Effector memory CD8-positive, alpha-beta T cell (primary cell): ENCODE measurements around the gene DEPDC7.
"Not testable (repeated sequence)": the region's sequence is repeated elsewhere in the genome, so short reads cannot be mapped to it uniquely, and the experiment has no call there.

ENCODE experiments used
- ATAC-seq: fragments of 150-1000 bp; cut with Tn5 transposase; replicated peaks from 2 replicates; pipeline ENCODE4 v1.10.0; 2021; ENCODE audit warnings: mild to moderate bottlenecking, moderate library complexity
- DNase-seq, 3 experiments: peaks; one replicate each; pipeline ENCODE4 v3.0.0; 2021
- H3K27ac Mint-ChIP-seq, 2 donors: one replicate each; pipeline ENCODE4 v1.8.0; 2022; ENCODE audit warnings: mild to moderate bottlenecking in 2 of 2, mixed read lengths in 2 of 2, moderate library complexity in 2 of 2
- H3K27me3 Mint-ChIP-seq, 2 donors: one replicate each; pipeline ENCODE4 v1.8.0; 2022; ENCODE audit warnings: mixed read lengths in 2 of 2
- H3K36me3 Mint-ChIP-seq: one replicate; pipeline ENCODE4 v1.8.0; 2022; ENCODE audit warnings: mild to moderate bottlenecking, moderate library complexity, mixed read lengths; ENCODE audit not compliant: insufficient read depth
- H3K4me1 Mint-ChIP-seq, 2 donors: one replicate each; pipeline ENCODE4 v1.8.0; 2022; ENCODE audit warnings: low read depth in 2 of 2, mixed read lengths in 2 of 2
- H3K4me3 Mint-ChIP-seq, 2 donors: one replicate each; pipeline ENCODE4 v1.8.0; 2022; ENCODE audit warnings: mild to moderate bottlenecking in 2 of 2, mixed read lengths in 2 of 2, moderate library complexity in 2 of 2
- H3K9me3 Mint-ChIP-seq, 2 donors: one replicate each; pipeline ENCODE4 v1.8.0; 2022; ENCODE audit warnings: mixed read lengths in 2 of 2
- total RNA-seq, 9 experiments: gene quantifications; one replicate each; lab custom pipeline; 2026; lab: John Stamatoyannopoulos, UW

DEPDC7 gene
- total RNA-seq = 0.43 to 3.0 (median 0.62) reads per million in 9 experiments

DNA sequence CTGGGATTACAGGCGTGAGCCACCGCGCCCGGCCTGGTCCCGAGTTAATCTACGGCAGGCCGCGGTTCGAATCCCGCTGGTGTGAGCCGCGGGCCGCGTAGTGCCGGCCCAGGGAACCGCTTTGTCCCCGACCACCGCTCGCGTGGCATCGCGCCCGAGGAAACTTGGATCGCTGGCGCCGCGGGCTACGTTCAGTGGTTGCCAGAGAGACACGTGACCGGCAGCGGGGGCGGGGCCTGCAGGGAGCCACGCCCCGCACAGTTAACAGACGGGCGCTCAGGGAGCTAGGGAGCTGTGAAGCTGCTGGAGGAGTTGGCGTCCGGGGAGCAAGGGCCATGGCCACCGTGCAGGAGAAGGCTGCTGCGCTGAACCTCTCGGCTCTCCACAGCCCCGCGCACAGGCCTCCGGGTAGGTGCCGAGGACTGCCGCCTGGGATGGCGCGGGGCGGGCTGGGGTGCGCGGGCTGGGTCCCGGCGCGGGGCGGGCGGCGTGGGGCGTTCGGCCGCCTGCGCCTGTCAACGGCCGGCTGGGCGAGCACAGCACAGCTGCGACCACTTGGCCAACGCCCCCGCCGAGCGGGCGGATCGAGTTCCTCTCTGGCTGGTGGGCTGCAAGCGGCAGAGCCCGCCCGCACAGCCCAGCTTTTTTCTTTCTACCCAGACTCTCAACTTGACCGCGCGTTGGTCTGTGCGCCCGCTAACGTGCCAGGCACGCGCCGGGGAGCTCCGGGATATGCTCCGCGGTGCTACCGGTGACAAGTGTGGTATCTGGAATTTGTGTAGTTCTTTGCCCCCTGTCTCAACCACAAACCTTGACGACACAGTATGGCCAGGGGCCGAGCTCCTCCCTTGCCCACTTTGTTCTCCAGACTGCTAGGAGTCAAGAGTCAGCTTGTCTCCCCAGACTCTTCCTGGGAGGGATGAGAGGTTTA is at the start of gene DEPDC7:
DEPDC7 (plus strand) TSS at position 258 of the 931 bp plus-strand sequence; CDS start at position 336, 78 bp downstream.
- Mint-ChIP-seq H3K27me3 (peaks cover 36 to 48% of the 10 kb centered on the region in 2 donors), H3K4me1 (peaks cover 4 to 12% of the 10 kb centered on the region in 2 donors), H3K27ac (no peak within 1 kb of the TSS), H3K4me3 (peak within 1 kb of the TSS; percentile 79 to 82), H3K36me3 (peaks cover 8% of the 10 kb centered on the region), H3K9me3 (no peaks in the 10 kb centered on the region)
- DNase-seq = peak; percentile 65 to 67 (median 66)
- peak; percentile 77 for ATAC-seq

DNA sequence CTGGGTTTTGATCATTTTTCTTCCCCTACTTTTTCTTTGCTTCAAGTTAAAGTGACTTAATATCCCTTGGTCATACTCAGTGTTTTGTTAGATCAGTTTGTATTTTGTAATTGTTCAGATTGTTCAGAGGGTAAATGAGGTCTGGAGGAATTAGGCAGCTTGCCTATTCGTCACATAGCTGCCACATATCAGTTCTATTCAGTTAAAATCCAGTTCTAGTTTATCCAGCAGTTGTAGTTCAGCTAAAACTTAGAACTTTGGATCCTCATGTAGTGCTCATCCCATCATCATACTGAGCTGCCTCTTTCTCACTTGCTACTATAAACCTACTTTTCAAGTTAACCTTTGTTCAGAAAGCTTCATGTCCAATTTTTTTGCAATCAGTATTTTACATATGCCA is 47.1 kb upstream of the DEPDC7 start:
- no peak overlapping the region for H3K4me3 Mint-ChIP-seq
- H3K9me3 Mint-ChIP-seq = no peaks in the 10 kb centered on the region
- DNase-seq (no peak), ATAC-seq (no peak)
- H3K36me3 Mint-ChIP-seq = peaks cover 19% of the 10 kb centered on the region
- H3K27me3 Mint-ChIP-seq = no peaks in the 10 kb centered on the region
- H3K27ac Mint-ChIP-seq = no peak overlapping the region
- H3K4me1 Mint-ChIP-seq = no peaks in the 10 kb centered on the region

DNA sequence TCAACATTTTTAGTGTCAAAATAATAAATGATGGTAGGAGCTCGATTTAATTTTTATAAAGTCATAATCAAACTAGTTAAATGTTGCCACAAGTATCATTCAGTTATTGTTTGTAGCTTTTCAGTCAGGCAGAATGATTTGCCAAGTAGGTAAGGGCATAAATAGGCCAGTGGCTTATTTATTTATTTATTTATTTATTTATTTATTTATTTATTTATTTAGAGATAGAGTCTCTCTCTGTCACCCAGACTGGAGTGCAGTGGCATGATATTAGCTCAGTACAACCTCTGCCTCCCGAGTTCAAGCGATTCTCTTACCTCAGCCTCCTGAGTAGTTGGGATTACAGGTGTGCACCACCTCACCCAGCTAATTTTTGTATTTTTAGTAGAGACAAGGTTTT is 43.4 kb upstream of the DEPDC7 start:
- H3K36me3 Mint-ChIP-seq = peaks cover 19% of the 10 kb centered on the region
- H3K27ac Mint-ChIP-seq, H3K4me1 Mint-ChIP-seq, H3K4me3 Mint-ChIP-seq, ATAC-seq, H3K27me3 Mint-ChIP-seq, DNase-seq, H3K9me3 Mint-ChIP-seq: not testable (repeated sequence)

GRCh38 chr11:32972781-32973180 is 42.9 kb upstream of the DEPDC7 start:
- ATAC-seq = no peak
- Mint-ChIP-seq H3K9me3 (no peaks in the 10 kb centered on the region), H3K27me3 (no peaks in the 10 kb centered on the region), H3K4me3 (no peak overlapping the region), H3K27ac (no peak overlapping the region), H3K4me1 (no peaks in the 10 kb centered on the region), H3K36me3 (peaks cover 19% of the 10 kb centered on the region)
- DNase-seq = no peak

DNA sequence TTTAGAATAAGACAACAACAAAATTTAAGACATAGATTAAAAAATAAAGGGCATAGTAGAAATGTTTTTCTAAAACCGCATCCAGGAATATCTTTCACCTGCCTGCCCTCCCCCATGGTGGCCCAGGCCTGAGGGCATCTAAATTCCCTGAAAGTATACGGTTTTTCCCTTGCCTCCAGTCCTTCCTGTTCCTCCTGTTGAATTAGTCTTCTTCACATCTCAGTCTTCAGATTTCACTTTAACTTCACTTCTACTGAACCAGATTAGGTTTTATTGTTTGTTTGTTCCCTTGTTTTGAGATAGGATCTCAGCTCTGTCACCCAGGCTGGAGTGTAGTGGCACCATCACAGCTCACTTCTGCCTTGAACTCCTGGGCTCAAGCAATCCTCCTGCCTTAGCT is 33.1 kb upstream of the DEPDC7 start:
- H3K9me3 Mint-ChIP-seq = no peaks in the 10 kb centered on the region
- no peak overlapping the region for H3K27ac Mint-ChIP-seq
- H3K4me3 Mint-ChIP-seq = no peak overlapping the region
- H3K27me3 Mint-ChIP-seq = no peaks in the 10 kb centered on the region
- no peaks in the 10 kb centered on the region for H3K36me3 Mint-ChIP-seq
- ATAC-seq = no peak
- no peak for DNase-seq
- no peaks in the 10 kb centered on the region for H3K4me1 Mint-ChIP-seq

DNA sequence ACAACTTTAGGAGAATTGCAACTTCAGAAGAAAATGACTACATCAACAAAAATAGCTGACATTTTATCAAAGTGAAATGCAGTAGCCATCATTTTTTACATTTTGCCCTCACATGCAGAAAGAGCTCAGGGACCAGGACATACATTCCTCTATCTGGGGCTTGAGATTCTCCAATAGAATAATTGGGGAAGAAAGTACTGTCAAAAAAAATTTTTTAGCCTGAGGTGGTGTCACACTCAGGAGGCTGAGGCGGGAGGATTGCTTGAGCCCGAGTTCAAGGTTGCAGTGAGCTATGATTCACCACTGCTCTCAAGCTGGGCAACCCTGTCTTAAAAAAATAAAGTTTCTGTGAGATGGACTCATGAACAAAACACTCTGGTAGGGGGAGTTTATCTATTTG is 32.2 kb upstream of the DEPDC7 start:
- ATAC-seq (no peak), DNase-seq (no peak)
- Mint-ChIP-seq H3K4me3 (no peak overlapping the region), H3K9me3 (no peaks in the 10 kb centered on the region), H3K27me3 (no peaks in the 10 kb centered on the region), H3K27ac (no peak overlapping the region), H3K4me1 (no peaks in the 10 kb centered on the region), H3K36me3 (no peaks in the 10 kb centered on the region)

DNA sequence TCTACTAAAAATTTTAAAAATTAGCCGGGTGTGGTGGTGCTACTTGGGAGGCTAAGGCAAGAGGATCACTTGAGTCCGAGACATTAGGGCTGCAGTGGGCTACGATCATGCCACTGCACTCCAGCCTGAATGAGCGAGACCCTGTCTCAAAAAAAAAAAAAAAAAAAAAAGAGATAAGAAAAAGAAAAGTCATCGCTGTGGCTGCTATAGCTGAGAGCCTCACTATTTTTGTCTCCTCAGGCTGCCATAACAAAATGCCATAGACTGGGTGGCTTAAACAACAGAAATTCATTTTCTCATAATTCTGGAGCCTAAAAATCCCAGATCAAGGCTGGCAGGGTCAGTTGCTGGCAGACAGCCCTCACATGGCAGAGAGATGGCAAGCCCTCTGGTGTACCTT is 30.1 kb upstream of the DEPDC7 start:
- Mint-ChIP-seq H3K36me3 (no peaks in the 10 kb centered on the region), H3K27me3 (no peaks in the 10 kb centered on the region), H3K4me3 (no peak overlapping the region), H3K4me1 (no peaks in the 10 kb centered on the region), H3K27ac (no peak overlapping the region), H3K9me3 (no peaks in the 10 kb centered on the region)
- DNase-seq (no peak), ATAC-seq (no peak)

DNA sequence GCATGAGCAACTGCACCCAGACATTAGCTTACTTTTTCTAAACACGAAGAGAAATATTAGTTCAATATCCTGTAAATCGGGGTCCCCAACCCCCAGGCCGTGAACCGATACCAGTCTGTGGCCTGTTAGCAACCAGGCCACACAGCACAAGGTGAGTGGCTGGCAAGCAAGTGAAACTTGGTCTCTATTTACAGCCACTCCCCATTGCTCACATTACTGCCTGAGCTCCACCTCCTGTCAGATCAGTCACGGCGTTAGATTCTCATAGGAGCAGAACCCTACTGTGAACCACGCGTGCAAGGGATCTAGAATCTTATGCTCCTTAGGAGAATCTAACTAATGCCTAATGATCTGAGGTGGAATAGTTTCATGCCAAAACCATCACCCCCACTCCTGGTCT is 27.8 kb upstream of the DEPDC7 start:
- Mint-ChIP-seq H3K27ac (no peak overlapping the region), H3K9me3 (peaks cover 3 to 7% of the 10 kb centered on the region in 2 donors), H3K27me3 (no peaks in the 10 kb centered on the region), H3K4me3 (no peak overlapping the region), H3K36me3 (no peaks in the 10 kb centered on the region), H3K4me1 (no peaks in the 10 kb centered on the region)
- DNase-seq (no peak), ATAC-seq (no peak)

DNA sequence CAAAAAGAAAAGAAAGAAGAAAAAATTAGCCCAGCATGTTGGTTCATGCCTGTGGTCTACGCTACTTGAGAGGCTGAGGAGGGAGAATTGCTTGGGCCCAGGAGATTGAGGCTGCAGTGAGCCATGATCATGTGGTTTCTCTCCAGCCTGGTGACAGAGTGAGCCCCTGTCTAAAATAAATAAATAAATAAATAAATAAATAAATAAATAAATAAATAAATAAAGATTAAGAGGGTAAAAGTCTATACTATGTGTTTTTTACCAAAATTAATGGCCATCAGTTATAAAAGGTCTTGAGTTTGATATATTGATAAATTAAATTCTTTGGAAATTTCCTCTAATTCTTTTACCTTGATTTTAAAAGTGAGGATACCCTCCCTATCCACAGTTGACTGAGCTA is 25.2 kb upstream of the DEPDC7 start:
- Mint-ChIP-seq H3K4me3 (no peak overlapping the region), H3K27me3 (peaks cover 0 to 6% of the 10 kb centered on the region in 2 donors), H3K4me1 (no peaks in the 10 kb centered on the region), H3K27ac (no peak overlapping the region), H3K9me3 (peaks cover 3 to 7% of the 10 kb centered on the region in 2 donors), H3K36me3 (no peaks in the 10 kb centered on the region)
- DNase-seq (no peak), ATAC-seq (no peak)

DNA sequence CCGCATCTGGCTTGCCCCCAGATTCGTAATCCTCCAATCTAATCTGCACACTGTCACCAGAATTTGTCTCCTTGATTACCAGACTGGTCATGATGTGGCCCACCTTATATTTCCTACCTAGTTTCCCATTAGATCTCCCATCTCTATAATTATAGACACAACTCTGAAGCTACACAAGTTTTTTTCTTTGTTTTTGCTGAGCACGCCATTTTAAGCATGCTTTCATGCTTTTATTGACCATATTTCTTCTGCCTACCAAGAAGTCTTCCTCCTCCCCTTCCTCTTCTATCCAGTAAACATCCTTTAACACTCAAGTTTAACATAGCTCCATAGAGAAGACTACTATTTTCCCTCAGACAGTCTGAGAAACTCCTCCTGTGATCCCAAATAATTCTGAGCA is 24.3 kb upstream of the DEPDC7 start:
- Mint-ChIP-seq H3K4me3 (no peak overlapping the region), H3K27ac (no peak overlapping the region), H3K36me3 (no peaks in the 10 kb centered on the region), H3K27me3 (peaks cover 0 to 14% of the 10 kb centered on the region in 2 donors), H3K4me1 (no peaks in the 10 kb centered on the region), H3K9me3 (peaks cover 3 to 7% of the 10 kb centered on the region in 2 donors)
- ATAC-seq (no peak), DNase-seq (no peak)

DNA sequence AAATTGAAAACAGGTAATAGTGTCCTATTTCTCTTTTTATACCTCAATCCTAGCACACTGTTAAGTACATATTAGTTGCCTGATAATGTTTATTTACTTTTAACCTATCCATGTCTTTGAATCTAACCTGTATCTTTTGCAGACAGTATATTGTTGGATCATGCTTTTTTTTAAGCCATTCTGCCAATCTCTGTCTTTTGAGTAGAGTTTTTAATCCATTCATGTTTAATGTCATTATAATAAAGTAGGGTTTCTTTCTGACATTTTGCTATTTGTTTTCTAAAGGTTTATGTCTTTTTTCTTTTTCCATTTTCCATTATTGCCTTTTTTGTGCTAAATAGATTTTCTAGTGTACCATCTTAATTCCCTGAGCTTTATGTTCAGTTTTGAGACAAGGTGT is 23.8 kb upstream of the DEPDC7 start:
- H3K4me1 Mint-ChIP-seq = no peaks in the 10 kb centered on the region

DNA sequence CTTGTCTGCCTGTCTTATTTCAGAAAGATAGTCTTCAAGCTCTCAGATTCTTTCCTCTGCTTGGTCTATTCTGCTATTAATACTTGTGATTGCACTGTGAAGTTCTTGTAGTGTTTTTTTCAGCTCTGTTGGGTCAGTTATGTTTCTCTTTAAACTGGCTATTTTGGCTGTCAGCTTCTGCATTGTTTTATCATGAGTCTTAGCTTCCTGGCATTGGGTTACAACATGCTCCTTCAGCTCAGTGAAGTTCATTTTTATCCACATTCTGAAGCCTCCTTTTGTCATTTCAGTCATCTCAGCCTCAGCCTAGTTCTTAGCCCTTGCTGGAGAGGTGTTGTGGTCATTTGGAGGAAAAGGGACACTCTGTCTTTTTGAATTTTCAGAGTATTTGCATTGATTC is 15.5 kb upstream of the DEPDC7 start:
- Mint-ChIP-seq H3K27me3 (peaks cover 25 to 45% of the 10 kb centered on the region in 2 donors), H3K4me3 (no peak overlapping the region), H3K4me1 (peaks cover 6 to 7% of the 10 kb centered on the region in 2 donors), H3K9me3 (peaks cover 0 to 7% of the 10 kb centered on the region in 2 donors), H3K27ac (no peak overlapping the region), H3K36me3 (peaks cover 3% of the 10 kb centered on the region)
- ATAC-seq = no peak
- no peak for DNase-seq

More for the DNA sequence above, 23.8 kb upstream of the DEPDC7 start:
- H3K4me3 Mint-ChIP-seq = no peak overlapping the region
- H3K9me3 Mint-ChIP-seq = peaks cover 3 to 7% of the 10 kb centered on the region in 2 donors
- H3K27me3 Mint-ChIP-seq = peaks cover 0 to 15% of the 10 kb centered on the region in 2 donors
- no peak for DNase-seq
- no peaks in the 10 kb centered on the region for H3K36me3 Mint-ChIP-seq
- no peak for ATAC-seq
- no peak overlapping the region for H3K27ac Mint-ChIP-seq

GRCh38 chr11:33001281-33001680 is 14.4 kb upstream of the DEPDC7 start:
- Mint-ChIP-seq H3K27ac (no peak overlapping the region), H3K4me3 (no peak overlapping the region), H3K9me3 (peaks cover 0 to 7% of the 10 kb centered on the region in 2 donors), H3K27me3 (peaks cover 25 to 34% of the 10 kb centered on the region in 2 donors), H3K36me3 (peaks cover 3% of the 10 kb centered on the region), H3K4me1 (peaks cover 11 to 15% of the 10 kb centered on the region in 2 donors)
- ATAC-seq = no peak
- DNase-seq = no peak
